Transverse colon (tissue), 4 donors: ENCODE results near the gene KLHDC7B. TPM values are rescaled to one million over a fixed set of nuclear protein-coding genes. Genes with fewer than 3 reads are reported as not detected.

Experiments
- DNase-seq: peaks from one replicate; pipeline ENCODE4 v3.0.0-alpha.2; 2019
- H3K27ac ChIP-seq, 4 donors: fragments of 200-600 bp; sonication (generic); 2 replicates each; pipeline ENCODE4 v1.5.1; 2016 to 2018; ENCODE audit warnings: inconsistent platforms in 4 of 4
- H3K27me3 ChIP-seq: fragments of 200-600 bp; sonication (generic); 2 replicates; pipeline ENCODE4 v1.5.1; 2017; ENCODE audit warnings: inconsistent platforms
- H3K36me3 ChIP-seq, 4 donors: fragments of 200-600 bp; sonication (generic); 2 replicates each; pipeline ENCODE4 v1.5.1; 2017 to 2019; ENCODE audit warnings: inconsistent platforms in 4 of 4
- H3K4me1 ChIP-seq, 4 donors: fragments of 200-600 bp; sonication (generic); 2 replicates each; pipeline ENCODE4 v1.5.1; 2017 to 2020; ENCODE audit warnings: inconsistent platforms in 4 of 4
- H3K4me3 ChIP-seq, 4 donors: fragments of 200-600 bp; sonication (generic); 1 replicate in 1 of 4; 2 replicates in 3 of 4; pipeline versions ENCODE4 v1.5.1 to v1.6.1; 2017 to 2019; ENCODE audit warnings: inconsistent platforms in 4 of 4
- H3K9me3 ChIP-seq, 2 donors: fragments of 200-600 bp; sonication (generic); 2 replicates each; pipeline ENCODE4 v1.5.1; 2017 to 2019; ENCODE audit warnings: inconsistent platforms in 2 of 2
- EP300 ChIP-seq: sonication (generic); formaldehyde crosslinking; IDR thresholded peaks from one replicate; pipeline ENCODE4 v1.6.1; 2017; ENCODE audit warnings: antibody characterized with exemption, low read depth
- POLR2A ChIP-seq: fragments of 450-650 bp; IDR thresholded peaks from one replicate; pipeline ENCODE4 v1.6.1; 2016; ENCODE audit warnings: antibody characterized with exemption, mild to moderate bottlenecking, moderate library complexity
- POLR2AphosphoS5 ChIP-seq, 3 donors: sonication (generic); formaldehyde crosslinking; IDR thresholded peaks; one replicate each; pipeline ENCODE4 v1.6.1; 2016; ENCODE audit warnings: antibody characterized with exemption in 3 of 3
- WGBS, 2 donors: methylation state at CpG; one replicate each; pipeline ENCODE4 v1.1.5; 2018; ENCODE audit warnings: low coverage in 1 of 2; 5-methylcytosine and 5-hydroxymethylcytosine counted together
- in situ Hi-C, 4 donors: fragments of 200-750 bp; cut with MboI; loops; one replicate each; pipeline versions ENCODE4 v1.15.0 to v1.15.1; 2017; ENCODE audit warnings: low sequenced_read_pairs in 3 of 4, low pct_ligation_motif_present in 1 of 4, low pct_unique_long_range_greater_than_20kb in 1 of 4
- intact Hi-C: fragments of 100-400 bp; cut with DNase I; formaldehyde crosslinking; loops from one replicate; pipeline ENCODE4 v1.15.1; 2023; ENCODE audit warnings: low total_unique reads
- total RNA-seq, 4 donors: library from RNA; depleted of rRNA; stranded (reverse); fragments of >200 nt; gene quantifications; one replicate each; pipeline ENCODE4 v1.1.0, GENCODE V29; 2016
- TF ChIP-seq, protein P1 (sequence below), 5 experiments: fragments of 200-600 bp in 3 of 5; fragments of 450-650 bp in 2 of 5; sonication (generic) in 3 of 5; IDR thresholded peaks; 1 replicate in 2 of 5; 2 replicates in 3 of 5; pipeline ENCODE4 v1.5.1; 2016 to 2017; ENCODE audit warnings: antibody characterized with exemption in 5 of 5, inconsistent platforms in 3 of 5, mild to moderate bottlenecking in 2 of 5, moderate library complexity in 1 of 5

KLHDC7B gene
- total RNA-seq, 4 donors from 2014 or later: 0.14 to 1.5 (median 0.32) TPM; not detected in 1

DNA sequence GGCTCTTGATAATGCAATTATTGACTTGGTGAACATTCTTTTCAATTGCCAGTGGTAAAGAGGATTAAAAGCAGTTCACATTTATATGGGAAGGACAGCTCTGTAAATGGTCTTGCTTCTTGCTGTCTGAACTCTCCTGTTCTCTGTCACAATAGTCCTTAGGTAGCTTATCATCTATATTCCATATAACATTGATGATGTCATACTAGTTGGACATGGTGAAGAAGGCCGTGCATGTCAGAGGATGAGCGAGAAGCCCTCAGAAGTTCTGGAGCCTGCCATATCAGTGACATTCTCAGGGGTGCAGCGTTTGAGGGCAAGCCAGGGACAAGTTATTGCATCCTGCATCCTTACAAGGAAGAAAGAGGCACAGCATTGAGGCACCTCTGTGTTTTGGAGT lies 39.5 kb downstream of the KLHDC7B start:
- H3K9me3 ChIP-seq: no peaks in the 10 kb centered on the region
- intact Hi-C loops: no loop called here
- H3K4me1 ChIP-seq: peaks cover 9 to 20% (median 16%) of the 10 kb centered on the region in 4 donors
- DNase-seq: no peak
- H3K36me3 ChIP-seq: no peaks in the 10 kb centered on the region
- in situ Hi-C loops: no loop called here
- H3K4me3 ChIP-seq: no peak overlapping the region
- no peak overlapping the region for H3K27ac ChIP-seq
- 92% methylated on average over 2 to 3 of the region's 3 CpGs for WGBS, 2 donors
- H3K27me3 ChIP-seq: no peaks in the 10 kb centered on the region
- TF ChIP-seq POLR2AphosphoS5 (IDR thresholded peaks at IDR 0.05): no peak
- TF ChIP-seq POLR2A: no peak
- no peak for TF ChIP-seq EP300
- TF ChIP-seq, protein P1, sequence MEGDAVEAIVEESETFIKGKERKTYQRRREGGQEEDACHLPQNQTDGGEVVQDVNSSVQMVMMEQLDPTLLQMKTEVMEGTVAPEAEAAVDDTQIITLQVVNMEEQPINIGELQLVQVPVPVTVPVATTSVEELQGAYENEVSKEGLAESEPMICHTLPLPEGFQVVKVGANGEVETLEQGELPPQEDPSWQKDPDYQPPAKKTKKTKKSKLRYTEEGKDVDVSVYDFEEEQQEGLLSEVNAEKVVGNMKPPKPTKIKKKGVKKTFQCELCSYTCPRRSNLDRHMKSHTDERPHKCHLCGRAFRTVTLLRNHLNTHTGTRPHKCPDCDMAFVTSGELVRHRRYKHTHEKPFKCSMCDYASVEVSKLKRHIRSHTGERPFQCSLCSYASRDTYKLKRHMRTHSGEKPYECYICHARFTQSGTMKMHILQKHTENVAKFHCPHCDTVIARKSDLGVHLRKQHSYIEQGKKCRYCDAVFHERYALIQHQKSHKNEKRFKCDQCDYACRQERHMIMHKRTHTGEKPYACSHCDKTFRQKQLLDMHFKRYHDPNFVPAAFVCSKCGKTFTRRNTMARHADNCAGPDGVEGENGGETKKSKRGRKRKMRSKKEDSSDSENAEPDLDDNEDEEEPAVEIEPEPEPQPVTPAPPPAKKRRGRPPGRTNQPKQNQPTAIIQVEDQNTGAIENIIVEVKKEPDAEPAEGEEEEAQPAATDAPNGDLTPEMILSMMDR (IDR thresholded peaks at IDR 0.05): no peak

DNA sequence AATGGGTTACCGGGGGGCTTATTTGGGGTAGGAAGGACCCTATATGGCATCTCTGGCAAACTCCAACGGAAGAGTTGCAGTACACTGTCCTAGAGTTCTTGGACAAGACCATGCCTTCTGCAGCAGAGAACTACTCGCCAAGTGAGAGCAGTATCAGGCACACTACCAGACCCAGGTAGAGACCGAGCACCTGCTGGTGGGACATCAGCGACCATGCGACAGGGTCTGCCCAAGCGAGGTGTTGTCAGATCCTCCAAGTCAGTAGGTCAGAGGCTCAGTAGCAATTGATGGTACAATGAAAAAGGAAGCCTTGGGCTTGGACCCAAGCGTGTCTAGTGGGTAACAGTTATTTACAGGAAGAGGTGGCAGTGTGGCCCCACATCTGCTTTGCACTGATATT lies 40.1 kb downstream of the KLHDC7B start:
- TF ChIP-seq EP300 (no peak), POLR2AphosphoS5 (IDR thresholded peaks at IDR 0.05) (no peak), POLR2A (no peak)
- TF ChIP-seq, protein P1 (IDR thresholded peaks at IDR 0.05): no peak
- H3K36me3 ChIP-seq: no peaks in the 10 kb centered on the region
- intact Hi-C loops: no loop called here
- WGBS, 2 donors: 80 to 94% methylated on average over 1 to 8 of the region's 8 CpGs
- in situ Hi-C loops: no loop called here
- no peak overlapping the region for H3K27ac ChIP-seq
- peaks cover 9 to 20% (median 16%) of the 10 kb centered on the region in 4 donors for H3K4me1 ChIP-seq
- no peaks in the 10 kb centered on the region for H3K27me3 ChIP-seq
- no peaks in the 10 kb centered on the region for H3K9me3 ChIP-seq
- DNase-seq: no peak
- no peak overlapping the region for H3K4me3 ChIP-seq

DNA sequence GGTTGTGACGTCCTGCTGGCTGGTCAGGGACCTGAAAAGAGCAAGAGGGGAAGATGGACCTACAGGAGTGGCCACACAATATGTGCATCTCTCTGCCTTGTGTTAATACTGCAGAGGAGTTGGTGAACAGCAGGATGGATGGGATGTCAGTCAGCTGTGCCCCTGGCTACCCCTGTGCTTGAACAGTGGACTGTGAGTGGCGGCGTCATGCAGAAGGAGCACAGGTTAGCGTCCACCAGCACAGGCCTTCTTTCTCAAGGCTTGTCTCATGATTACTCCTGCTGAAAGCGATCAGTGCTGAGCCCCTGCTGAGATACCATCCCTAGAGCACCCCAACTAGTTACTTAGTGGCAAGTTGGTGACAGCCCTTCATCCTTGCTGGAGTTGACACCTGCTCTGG lies 40.7 kb downstream of the KLHDC7B start:
- 72 to 80% methylated on average over 5 of the region's 5 CpGs for WGBS, 2 donors
- no peaks in the 10 kb centered on the region for H3K36me3 ChIP-seq
- H3K27ac ChIP-seq: no peak overlapping the region
- intact Hi-C loops: no loop called here
- H3K9me3 ChIP-seq: no peaks in the 10 kb centered on the region
- DNase-seq: no peak
- H3K4me1 ChIP-seq: peaks cover 5 to 14% (median 12%) of the 10 kb centered on the region in 4 donors
- in situ Hi-C loops: no loop called here
- no peaks in the 10 kb centered on the region for H3K27me3 ChIP-seq
- TF ChIP-seq, protein P1 (IDR thresholded peaks at IDR 0.05): no peak
- TF ChIP-seq EP300 (no peak), POLR2A (no peak), POLR2AphosphoS5 (IDR thresholded peaks at IDR 0.05) (no peak)
- H3K4me3 ChIP-seq: no peak overlapping the region

DNA sequence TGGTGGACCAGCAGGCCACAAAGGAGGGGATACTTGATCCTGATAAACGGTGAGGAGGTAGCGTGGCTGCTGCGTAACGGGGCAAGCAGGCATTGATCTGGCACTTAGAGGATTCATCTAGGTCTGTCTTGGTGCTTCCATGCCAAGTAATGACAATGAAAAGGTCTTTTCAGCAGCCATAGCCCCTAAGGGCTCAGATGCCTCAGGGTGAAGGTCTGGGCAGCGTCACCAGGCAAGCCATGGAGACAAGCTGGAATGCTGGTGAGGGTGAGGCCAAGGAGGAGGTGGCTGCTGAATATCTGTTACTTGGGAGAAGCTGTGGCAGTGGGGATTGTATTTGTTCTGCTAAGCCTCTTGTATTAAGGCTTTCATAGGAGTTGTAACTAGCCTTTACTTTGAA lies 41.7 kb downstream of the KLHDC7B start:
- Histone ChIP-seq H3K9me3 (no peaks in the 10 kb centered on the region), H3K4me3 (no peak overlapping the region), H3K4me1 (peaks cover 0 to 7% (median 6%) of the 10 kb centered on the region in 4 donors), H3K36me3 (no peaks in the 10 kb centered on the region), H3K27ac (no peak overlapping the region), H3K27me3 (no peaks in the 10 kb centered on the region)
- DNase-seq: no peak
- TF ChIP-seq EP300 (no peak), POLR2A (no peak), POLR2AphosphoS5 (IDR thresholded peaks at IDR 0.05) (no peak)
- TF ChIP-seq, protein P1 (IDR thresholded peaks at IDR 0.05): no peak
- 93% methylated on average over 5 of the region's 5 CpGs; no CpG with 5 or more reads in 1 of the 2 donors for WGBS, 2 donors
- intact Hi-C loops: no loop called here
- in situ Hi-C loops: no loop called here
